Stimulated activated naive CD4-positive, alpha-beta T cell treated with Interleukin-2 at 50 U/mL for 16 hours (primary cell): ENCODE measurements around the gene F12.
"Not testable (repeated sequence)": the region's sequence is repeated elsewhere in the genome, so short reads cannot be mapped to it uniquely, and the experiment has no call there.

Experiments used
- DNase-seq: peaks from one replicate; lab custom pipeline; 2025; lab: John Stamatoyannopoulos, UW

F12 gene

GRCh38 chr5:177387405-177387804 lies 22.0 kb downstream of the F12 start:
- no peak for DNase-seq

GRCh38 chr5:177386542-177386941 lies 22.8 kb downstream of the F12 start:
- DNase-seq = no peak

GRCh38 chr5:177385720-177386119 lies 23.6 kb downstream of the F12 start:
- DNase-seq = no peak

- DNase-seq = no peak
Observed at GRCh38 chr5:177384134-177384533, 25.2 kb downstream of the F12 start, which contains the start of gene SLC34A1. SLC34A1 (plus strand) TSS chr5:177384434; CDS start chr5:177385742, 1,308 bp downstream.

- DNase-seq = no peak
Observed at GRCh38 chr5:177383181-177383580, 26.2 kb downstream of the F12 start.

GRCh38 chr5:177382423-177383029 lies 26.8 kb downstream of the F12 start:
- no peak for DNase-seq

GRCh38 chr5:177380805-177381126 lies 28.6 kb downstream of the F12 start:
- DNase-seq = no peak

GRCh38 chr5:177378884-177379883 lies 30.2 kb downstream of the F12 start:
- DNase-seq = peak; percentile 27

GRCh38 chr5:177377851-177378776 lies 31.2 kb downstream of the F12 start:
- no peak for DNase-seq

GRCh38 chr5:177376107-177376506 lies 33.3 kb downstream of the F12 start:
- no peak for DNase-seq

- not testable (repeated sequence) for DNase-seq
Observed at GRCh38 chr5:177375516-177375915, 33.8 kb downstream of the F12 start.

- no peak for DNase-seq
Observed at GRCh38 chr5:177374211-177374610, 35.2 kb downstream of the F12 start.

- DNase-seq = no peak
Observed at GRCh38 chr5:177373806-177374205, 35.6 kb downstream of the F12 start.

- DNase-seq = no peak
Observed at GRCh38 chr5:177372910-177373309, 36.5 kb downstream of the F12 start.

- DNase-seq = peak; percentile 32
Observed at GRCh38 chr5:177372034-177372896, 37.1 kb downstream of the F12 start.

- DNase-seq = no peak
Observed at GRCh38 chr5:177371120-177372033, 38.0 kb downstream of the F12 start.

GRCh38 chr5:177370488-177371119 lies 38.8 kb downstream of the F12 start:
- DNase-seq = peak; percentile 39

GRCh38 chr5:177369645-177370440 lies 39.5 kb downstream of the F12 start:
- no peak for DNase-seq
